Cardiac fibroblast (primary cell): Measurements from ENCODE around the gene TCF7.

Experiments used
- DNase-seq, 2 donors: peaks; one replicate each; pipeline versions ENCODE4 v3.0.0 to v3.0.0-alpha.2; 2010; ENCODE audit warnings: low read depth in 2 of 2
- H3K4me3 ChIP-seq, 2 donors: replicated peaks in 1 of 2; 1 replicate in 1 of 2; 2 replicates in 1 of 2; pipeline ENCODE4 v1.5.1; 2011; ENCODE audit warnings: low read depth in 2 of 2, low read length in 2 of 2, mild to moderate bottlenecking in 2 of 2, moderate library complexity in 1 of 2
- CTCF ChIP-seq: IDR thresholded peaks from one replicate; pipeline ENCODE4 v1.5.1; 2011; ENCODE audit warnings: low read depth, mild to moderate bottlenecking, low read length, inconsistent platforms

TCF7 gene

GRCh38 chr5:134176511-134177368, 62.3 kb downstream of the TCF7 start, which contains the start of gene SKP1:
Gene SKP1, minus strand, starts transcription at chr5:134176950. Its CDS starts 2,928 bp downstream, at chr5:134174022.
- peak; percentile 83 to 85 for DNase-seq
- H3K4me3 ChIP-seq = peak within 1 kb of the TSS; percentile 86 to 94
- no peak for TF ChIP-seq CTCF

- no peak for TF ChIP-seq CTCF
- DNase-seq = peak; percentile 63 to 68
- H3K4me3 ChIP-seq = peak overlapping the region; percentile 58 to 94
These were observed 63.1 kb downstream of the TCF7 start for GRCh38 chr5:134177369-134178095.

- no peak for TF ChIP-seq CTCF
- peak overlapping the region in 1 of 2 donors; percentile 94 for H3K4me3 ChIP-seq
- DNase-seq = no peak
These were observed 63.6 kb downstream of the TCF7 start for GRCh38 chr5:134178096-134178419.

DNA sequence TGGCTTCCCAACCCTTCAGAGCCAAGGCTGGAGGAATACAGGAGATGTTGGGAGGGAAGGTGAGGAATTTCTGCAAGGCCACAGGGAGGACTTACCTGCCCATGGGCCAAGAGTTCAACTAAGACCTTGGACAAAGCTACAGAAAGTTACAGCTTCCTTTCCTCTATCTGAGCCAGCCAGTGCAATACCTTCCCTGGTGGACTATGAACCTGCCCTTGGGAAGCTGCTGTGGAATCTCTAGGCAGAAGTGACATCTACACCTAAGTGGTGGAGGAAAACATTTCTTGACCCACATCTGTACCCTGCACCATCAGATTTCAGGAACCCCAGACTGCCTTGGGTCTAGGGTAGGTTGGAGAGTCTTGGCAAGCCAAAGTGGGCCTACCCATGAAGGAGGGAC, 69.0 kb downstream of the TCF7 start:
- no peak for DNase-seq
- TF ChIP-seq CTCF = no peak
- no peak overlapping the region for H3K4me3 ChIP-seq

DNA sequence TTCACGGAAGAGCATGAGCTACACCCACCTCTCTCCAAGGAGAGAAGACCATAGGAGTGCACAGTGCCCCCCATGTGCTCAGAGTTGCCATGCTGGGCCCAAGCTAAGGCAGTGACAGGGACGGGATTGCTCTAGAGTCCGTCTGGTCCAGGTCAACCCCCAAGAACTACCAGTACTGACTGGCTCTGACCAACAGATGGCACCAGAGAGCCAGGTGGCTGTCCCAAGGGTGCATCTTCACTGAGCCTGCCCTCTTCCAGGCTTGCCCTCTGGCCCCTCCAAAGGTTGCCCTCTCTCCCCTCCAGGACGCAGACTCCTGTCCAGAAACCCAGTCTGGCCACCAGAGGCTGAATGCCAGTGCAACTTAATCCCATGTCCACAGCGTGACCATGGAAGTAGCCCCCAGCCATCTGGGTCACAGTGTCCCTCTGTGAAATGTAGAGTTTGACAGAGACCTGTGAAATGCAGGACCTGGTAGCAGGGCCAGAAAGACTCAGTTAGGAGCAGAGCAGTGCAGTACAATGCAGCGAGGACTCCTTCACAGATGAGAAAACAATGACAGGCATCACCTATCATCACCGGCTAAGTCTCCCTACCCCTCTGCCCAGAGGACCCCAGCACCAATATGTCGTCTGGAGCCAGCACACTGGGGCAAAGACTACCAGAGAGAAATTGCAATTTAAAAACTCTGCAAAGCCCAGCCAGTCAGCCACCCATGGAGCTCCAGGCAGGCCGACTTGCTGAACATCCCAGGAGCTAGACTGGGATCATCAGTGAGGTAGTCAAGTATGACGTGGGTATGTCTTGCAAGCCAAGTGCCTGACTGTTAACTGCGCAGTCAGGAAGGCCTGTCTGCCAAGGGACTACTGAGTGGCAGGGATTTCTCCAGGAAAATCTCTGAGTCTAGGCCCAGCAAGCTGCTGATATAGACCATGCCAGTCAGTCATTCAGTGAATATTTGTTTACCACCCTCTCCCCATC, 70.0 kb downstream of the TCF7 start:
- DNase-seq = peak; percentile 70 to 75
- peak; percentile 97 for TF ChIP-seq CTCF
- H3K4me3 ChIP-seq = no peak overlapping the region

DNA sequence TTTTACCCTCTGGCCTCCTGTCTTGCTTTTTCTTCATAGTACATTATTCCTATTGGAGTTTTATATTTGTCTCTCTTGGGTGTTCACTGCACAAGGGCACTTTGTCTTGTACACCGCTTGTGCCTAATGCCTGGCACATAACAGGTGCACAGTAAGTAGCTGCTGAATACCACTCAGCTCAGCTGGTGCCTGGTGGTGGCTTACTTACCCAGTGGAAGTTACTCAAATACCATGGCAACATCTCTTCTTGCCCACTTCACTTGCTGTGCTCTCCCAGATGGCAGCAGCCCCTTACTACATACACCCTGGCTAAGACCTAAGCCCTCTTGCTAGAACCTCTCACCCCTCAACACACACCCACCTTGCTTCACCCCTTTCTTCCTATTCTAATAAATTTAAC, 73.6 kb downstream of the TCF7 start:
- H3K4me3 ChIP-seq = no peak overlapping the region
- DNase-seq = no peak
- no peak for TF ChIP-seq CTCF
